Testis (tissue), 3 donors: ENCODE measurements around the gene GPC6. TPM values are rescaled to one million over a fixed set of nuclear protein-coding genes. Genes with fewer than 3 reads are reported as not detected.

ENCODE experiments used
- DNase-seq: peaks from one replicate; pipeline ENCODE4 v3.0.0-alpha.2; 2019
- H3K27ac ChIP-seq, 2 donors: fragments of 200-600 bp; sonication (generic); one replicate each; pipeline ENCODE4 v1.5.1; 2019
- H3K27me3 ChIP-seq: fragments of 200-600 bp; sonication (generic); one replicate; pipeline ENCODE4 v1.5.1; 2019
- H3K36me3 ChIP-seq: fragments of 200-600 bp; sonication (generic); one replicate; pipeline ENCODE4 v1.5.1; 2017; ENCODE audit warnings: low read depth; ENCODE audit errors: missing control alignments
- H3K4me1 ChIP-seq: fragments of 200-600 bp; sonication (generic); one replicate; pipeline ENCODE4 v1.5.1; 2019
- H3K4me3 ChIP-seq, 2 donors: fragments of 200-600 bp; sonication (generic); one replicate each; pipeline ENCODE4 v1.5.1; 2017 to 2019
- H3K9me3 ChIP-seq: fragments of 200-600 bp; sonication (generic); one replicate; pipeline ENCODE4 v1.5.1; 2017
- POLR2A ChIP-seq: fragments of 450-650 bp; IDR thresholded peaks from one replicate; pipeline ENCODE4 v1.6.1; 2017; ENCODE audit warnings: antibody characterized with exemption, mild to moderate bottlenecking, moderate library complexity
- WGBS, 2 donors: methylation state at CpG; one replicate each; pipeline ENCODE4 v1.1.5; 2018; 5-methylcytosine and 5-hydroxymethylcytosine counted together
- intact Hi-C: fragments of 100-400 bp; cut with DNase I; formaldehyde crosslinking; loops from one replicate; pipeline ENCODE4 v1.15.1; 2023; ENCODE audit warnings: low total_unique reads
- polyA plus RNA-seq: library from polyadenylated mRNA; stranded (reverse); fragments of 350-450 nt; fragmentation: Illumina TruSeq; extraction: RNeasy Lipid Tissue Mini Kit (QIAGEN cat#74804); gene quantifications from one replicate; pipeline ENCODE4 v1.2.3, GENCODE V29; 2014; ENCODE audit warnings: low read depth, low replicate concordance; ENCODE audit not compliant: insufficient read depth
- total RNA-seq, 2 donors: library from RNA; depleted of rRNA; stranded (reverse); fragments of >200 nt; gene quantifications; one replicate each; pipeline ENCODE4 v1.2.3, GENCODE V29; 2016
- TF ChIP-seq, protein P1 (sequence below), 3 experiments: fragments of 450-650 bp in 2 of 3; fragments of 200-600 bp in 1 of 3; sonication (generic) in 1 of 3; IDR thresholded peaks; one replicate each; pipeline ENCODE4 v1.5.1; 2016 to 2019; ENCODE audit warnings: antibody characterized with exemption in 3 of 3, mild to moderate bottlenecking in 2 of 3, moderate library complexity in 1 of 3

The GPC6 gene
- total and polyA plus RNA-seq, 3 donors from 2014 or later, result 2.2 to 6.9 (median 4.3) TPM

GRCh38 chr13:93534181-93534700 lies 307.6 kb downstream of the GPC6 start:
- H3K36me3 ChIP-seq, result no peaks in the 10 kb centered on the region
- H3K4me3 ChIP-seq, result no peak overlapping the region
- TF ChIP-seq, protein P1, sequence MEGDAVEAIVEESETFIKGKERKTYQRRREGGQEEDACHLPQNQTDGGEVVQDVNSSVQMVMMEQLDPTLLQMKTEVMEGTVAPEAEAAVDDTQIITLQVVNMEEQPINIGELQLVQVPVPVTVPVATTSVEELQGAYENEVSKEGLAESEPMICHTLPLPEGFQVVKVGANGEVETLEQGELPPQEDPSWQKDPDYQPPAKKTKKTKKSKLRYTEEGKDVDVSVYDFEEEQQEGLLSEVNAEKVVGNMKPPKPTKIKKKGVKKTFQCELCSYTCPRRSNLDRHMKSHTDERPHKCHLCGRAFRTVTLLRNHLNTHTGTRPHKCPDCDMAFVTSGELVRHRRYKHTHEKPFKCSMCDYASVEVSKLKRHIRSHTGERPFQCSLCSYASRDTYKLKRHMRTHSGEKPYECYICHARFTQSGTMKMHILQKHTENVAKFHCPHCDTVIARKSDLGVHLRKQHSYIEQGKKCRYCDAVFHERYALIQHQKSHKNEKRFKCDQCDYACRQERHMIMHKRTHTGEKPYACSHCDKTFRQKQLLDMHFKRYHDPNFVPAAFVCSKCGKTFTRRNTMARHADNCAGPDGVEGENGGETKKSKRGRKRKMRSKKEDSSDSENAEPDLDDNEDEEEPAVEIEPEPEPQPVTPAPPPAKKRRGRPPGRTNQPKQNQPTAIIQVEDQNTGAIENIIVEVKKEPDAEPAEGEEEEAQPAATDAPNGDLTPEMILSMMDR (IDR thresholded peaks at IDR 0.05), result no peak
- no peak for TF ChIP-seq POLR2A
- H3K4me1 ChIP-seq, result no peaks in the 10 kb centered on the region
- H3K27ac ChIP-seq, result no peak overlapping the region
- intact Hi-C loops, result no loop called here
- no peaks in the 10 kb centered on the region for H3K27me3 ChIP-seq
- no peak for DNase-seq
- no peaks in the 10 kb centered on the region for H3K9me3 ChIP-seq
- WGBS, 2 donors, result 44 to 59% methylated on average over 6 of the region's 6 CpGs

DNA sequence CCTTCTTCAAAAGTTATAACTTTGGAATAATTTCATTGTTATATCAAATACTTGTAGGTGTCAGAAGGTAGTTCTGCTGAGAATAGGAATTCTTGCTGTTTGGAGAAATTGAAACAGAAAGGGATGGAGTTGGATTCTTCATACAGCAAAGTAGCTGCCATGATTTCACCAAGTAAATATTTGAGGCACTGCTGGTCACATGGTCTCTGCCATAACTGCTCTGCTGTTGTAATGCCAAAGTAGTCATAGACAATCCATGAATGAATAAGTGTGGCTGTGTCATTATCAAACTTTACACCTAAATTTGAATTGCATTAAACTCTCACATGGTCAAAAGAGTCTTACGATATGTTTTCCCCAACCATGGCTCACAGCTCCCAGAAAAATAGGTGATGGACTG lies 308.6 kb downstream of the GPC6 start:
- Histone ChIP-seq H3K4me3 (no peak overlapping the region), H3K27ac (no peak overlapping the region), H3K36me3 (no peaks in the 10 kb centered on the region), H3K9me3 (no peaks in the 10 kb centered on the region), H3K27me3 (no peaks in the 10 kb centered on the region), H3K4me1 (no peaks in the 10 kb centered on the region)
- intact Hi-C loops, result no loop called here
- WGBS, 2 donors, result 95 to 98% methylated on average over 1 of the region's 1 CpG
- DNase-seq, result no peak
- no peak for TF ChIP-seq POLR2A
- TF ChIP-seq, protein P1 (IDR thresholded peaks at IDR 0.05), result no peak

- Histone ChIP-seq H3K4me1 (no peaks in the 10 kb centered on the region), H3K36me3 (no peaks in the 10 kb centered on the region), H3K27ac (no peak overlapping the region), H3K9me3 (no peaks in the 10 kb centered on the region), H3K4me3 (no peak overlapping the region), H3K27me3 (no peaks in the 10 kb centered on the region)
- intact Hi-C loops, result no loop called here
- WGBS, 2 donors, result 86% methylated on average over 6 of the region's 6 CpGs
- TF ChIP-seq POLR2A, result no peak
- TF ChIP-seq, protein P1 (IDR thresholded peaks at IDR 0.05), result no peak
- no peak for DNase-seq
Measured at GRCh38 chr13:93539914-93540313, 313.3 kb downstream of the GPC6 start.

DNA sequence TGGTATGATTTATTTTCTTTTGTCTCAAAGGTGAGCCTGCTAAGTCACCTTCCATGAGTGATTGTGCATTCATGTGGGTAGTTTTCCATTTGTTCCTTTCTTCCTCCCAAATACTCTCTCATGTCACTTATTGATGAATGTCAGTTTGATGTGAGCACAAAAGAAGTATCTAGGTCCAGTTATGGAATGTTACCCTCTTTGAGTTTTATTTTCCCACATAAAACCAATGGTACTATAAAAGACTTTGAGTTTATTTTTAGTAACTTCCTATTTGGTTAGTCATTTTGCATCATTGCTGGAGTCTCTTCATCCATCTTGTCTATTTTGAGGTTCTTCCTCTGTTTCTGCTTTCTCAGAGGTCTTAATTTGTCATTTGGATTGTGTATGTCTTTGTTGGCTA lies 321.3 kb downstream of the GPC6 start:
- DNase-seq, result no peak
- Histone ChIP-seq H3K4me3 (no peak overlapping the region), H3K9me3 (no peaks in the 10 kb centered on the region), H3K36me3 (no peaks in the 10 kb centered on the region), H3K27me3 (no peaks in the 10 kb centered on the region), H3K4me1 (no peaks in the 10 kb centered on the region), H3K27ac (no peak overlapping the region)
- TF ChIP-seq POLR2A, result no peak
- TF ChIP-seq, protein P1 (IDR thresholded peaks at IDR 0.05), result no peak
- intact Hi-C loops, result no loop called here

DNA sequence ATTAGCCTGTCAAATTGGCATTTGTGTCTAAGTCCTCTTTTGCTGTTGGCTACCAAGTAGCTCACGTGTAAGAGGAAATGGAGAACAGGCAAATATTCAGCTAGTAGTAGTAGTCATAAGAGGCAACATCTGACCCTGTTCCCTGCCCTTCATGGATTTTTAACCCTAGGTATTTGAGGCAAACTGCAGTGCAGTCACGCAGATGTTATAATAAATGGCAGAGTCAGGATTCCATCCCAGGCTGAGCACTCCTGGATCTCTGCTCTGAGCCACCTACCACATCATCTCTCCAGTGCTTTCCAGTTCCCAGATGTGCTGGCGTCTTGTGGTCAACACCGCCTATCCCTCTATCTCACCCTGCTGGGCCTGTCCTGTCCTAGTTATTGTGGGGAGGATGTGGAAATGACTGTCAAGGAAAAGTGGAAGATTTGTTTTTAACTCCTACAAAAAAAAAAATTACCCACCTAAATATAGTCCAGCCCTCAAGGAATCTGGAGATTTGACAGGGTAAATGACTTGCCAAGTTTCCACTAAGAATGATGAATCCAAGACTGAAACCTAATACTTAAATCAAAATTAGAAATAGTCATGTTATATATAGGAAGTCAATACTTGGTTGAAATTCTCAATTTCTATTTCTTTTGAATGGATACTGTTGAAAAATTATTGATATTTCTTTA lies 322.9 kb downstream of the GPC6 start:
- H3K27me3 ChIP-seq, result no peaks in the 10 kb centered on the region
- H3K9me3 ChIP-seq, result no peaks in the 10 kb centered on the region
- TF ChIP-seq POLR2A, result no peak
- TF ChIP-seq, protein P1 (IDR thresholded peaks at IDR 0.05), result no peak
- intact Hi-C loops, result no loop called here
- no peaks in the 10 kb centered on the region for H3K4me1 ChIP-seq
- no peak overlapping the region for H3K27ac ChIP-seq
- 90 to 97% methylated on average over 4 of the region's 4 CpGs for WGBS, 2 donors
- DNase-seq, result no peak
- no peaks in the 10 kb centered on the region for H3K36me3 ChIP-seq
- H3K4me3 ChIP-seq, result no peak overlapping the region
